HUES6 (cell line): ENCODE data around the gene NODAL.

Source experiments
- H3K27ac ChIP-seq: 2 replicates; pipeline ENCODE4 v1.7.0; 2013; ENCODE audit warnings: low read depth, mild to moderate bottlenecking, low read length, inconsistent platforms
- H3K27me3 ChIP-seq: 2 replicates; pipeline ENCODE4 v1.6.1; 2013; ENCODE audit warnings: low read length; ENCODE audit not compliant: control insufficient read depth, insufficient read depth
- H3K36me3 ChIP-seq: 2 replicates; pipeline ENCODE4 v1.6.1; 2013; ENCODE audit warnings: low read length; ENCODE audit not compliant: control insufficient read depth, insufficient read depth
- H3K4me1 ChIP-seq: 2 replicates; pipeline ENCODE4 v1.6.1; 2013; ENCODE audit warnings: low read length; ENCODE audit not compliant: control insufficient read depth, insufficient read depth
- H3K4me3 ChIP-seq: 2 replicates; pipeline ENCODE4 v1.5.1; 2013; ENCODE audit warnings: low read depth, low read length
- H3K9ac ChIP-seq: one replicate; pipeline ENCODE4 v1.6.1; 2013; ENCODE audit warnings: mild to moderate bottlenecking, low read length
- H3K9me3 ChIP-seq: 2 replicates; pipeline ENCODE4 v1.6.1; 2013; ENCODE audit warnings: low read depth, low read length; ENCODE audit not compliant: control insufficient read depth, insufficient read depth

NODAL gene

DNA sequence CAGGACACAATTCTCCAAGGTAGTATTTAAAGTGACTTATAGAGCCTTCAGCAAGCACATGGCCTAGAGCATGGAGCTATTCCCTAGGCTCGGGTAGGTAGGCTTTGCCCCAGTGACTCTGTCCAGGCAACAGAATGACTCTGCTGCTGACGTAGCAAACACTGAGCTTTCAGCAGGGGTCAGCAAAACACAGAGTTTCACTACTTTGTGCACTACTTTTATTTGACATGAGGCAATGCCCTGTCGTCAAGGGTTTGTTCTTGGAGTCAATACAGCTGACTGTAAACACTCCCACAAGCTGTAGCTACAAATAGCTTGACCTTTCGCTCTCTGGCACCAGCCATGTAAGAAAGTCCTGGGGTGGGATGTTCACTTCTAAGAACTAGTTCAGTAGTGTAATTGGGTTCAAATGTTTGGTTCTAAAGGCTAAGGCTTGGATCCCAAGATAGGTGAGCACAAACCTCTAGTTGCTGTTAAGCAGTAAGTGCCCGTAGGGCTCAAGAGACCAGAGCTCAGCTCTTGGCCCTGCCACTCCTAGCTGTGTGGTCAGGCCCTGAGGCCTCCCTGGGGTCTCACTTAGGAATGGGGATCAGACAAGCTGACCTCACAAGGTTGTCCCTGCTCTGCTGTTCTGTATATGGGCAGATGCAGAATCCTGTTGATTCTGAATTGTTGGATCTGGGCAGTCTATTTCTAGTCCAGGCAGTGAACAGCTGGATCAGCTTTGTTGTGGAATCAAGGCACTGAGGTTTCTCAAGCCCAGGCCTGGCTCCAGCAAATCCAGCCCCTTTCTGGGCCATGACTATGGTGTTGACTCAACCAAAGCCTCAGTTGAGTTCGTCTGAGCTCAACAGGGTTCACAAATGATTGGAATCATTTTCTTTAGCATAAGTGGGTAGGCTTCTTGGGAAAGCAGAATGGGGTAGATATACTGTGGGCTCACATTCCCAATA, 10.7 kb downstream of the NODAL start:
- H3K27ac ChIP-seq, result no peak overlapping the region
- H3K4me1 ChIP-seq, result no peaks in the 10 kb centered on the region
- no peaks in the 10 kb centered on the region for H3K27me3 ChIP-seq
- peaks cover 91% of the 10 kb centered on the region for H3K36me3 ChIP-seq
- no peak overlapping the region for H3K4me3 ChIP-seq
- H3K9me3 ChIP-seq, result no peaks in the 10 kb centered on the region
- no peak overlapping the region for H3K9ac ChIP-seq

DNA sequence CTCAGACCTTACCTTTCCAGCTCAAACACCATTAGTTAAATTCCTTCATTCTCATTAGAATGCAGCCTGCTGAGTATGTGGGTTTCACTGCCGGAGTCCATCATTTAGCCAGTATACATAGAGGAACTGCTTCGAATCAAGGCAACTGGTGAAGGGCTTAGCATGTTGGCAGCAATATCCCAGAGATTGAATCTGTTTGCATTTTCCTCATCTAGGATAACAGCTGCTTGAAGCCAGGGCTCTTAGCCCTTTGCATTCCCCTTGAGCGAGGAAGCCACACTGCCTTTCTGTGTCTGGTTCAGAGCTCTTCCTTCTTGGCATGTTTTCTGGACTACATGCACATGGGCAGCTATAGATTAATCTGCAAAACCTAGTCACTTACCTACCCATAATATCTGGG, 14.7 kb downstream of the NODAL start:
- H3K4me1 ChIP-seq, result no peaks in the 10 kb centered on the region
- no peaks in the 10 kb centered on the region for H3K27me3 ChIP-seq
- no peak overlapping the region for H3K4me3 ChIP-seq
- H3K27ac ChIP-seq, result no peak overlapping the region
- peaks cover 93% of the 10 kb centered on the region for H3K36me3 ChIP-seq
- no peak overlapping the region for H3K9ac ChIP-seq
- H3K9me3 ChIP-seq, result no peaks in the 10 kb centered on the region

DNA sequence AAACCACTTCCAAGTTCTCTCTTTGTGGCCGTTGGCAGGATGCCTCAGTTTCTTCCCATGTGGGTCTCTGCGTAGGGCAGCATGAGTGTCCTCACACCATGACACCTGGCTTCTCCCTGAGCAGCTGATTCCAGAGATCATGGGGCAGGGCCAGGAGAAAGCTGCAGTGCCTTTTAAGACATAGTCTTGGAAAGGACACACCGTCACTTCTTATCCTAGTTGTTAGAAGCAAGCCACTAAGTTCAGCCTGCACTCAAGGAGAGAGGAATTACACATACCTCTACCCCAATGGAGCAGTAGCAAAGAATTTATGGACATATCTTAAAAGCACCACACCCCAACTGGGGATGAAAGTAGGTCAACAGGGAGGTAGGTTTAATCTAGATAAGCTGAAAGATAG, 16.4 kb downstream of the NODAL start:
- no peak overlapping the region for H3K4me3 ChIP-seq
- no peaks in the 10 kb centered on the region for H3K4me1 ChIP-seq
- H3K9ac ChIP-seq, result no peak overlapping the region
- H3K27me3 ChIP-seq, result no peaks in the 10 kb centered on the region
- H3K9me3 ChIP-seq, result no peaks in the 10 kb centered on the region
- no peak overlapping the region for H3K27ac ChIP-seq
- peaks cover 91% of the 10 kb centered on the region for H3K36me3 ChIP-seq

DNA sequence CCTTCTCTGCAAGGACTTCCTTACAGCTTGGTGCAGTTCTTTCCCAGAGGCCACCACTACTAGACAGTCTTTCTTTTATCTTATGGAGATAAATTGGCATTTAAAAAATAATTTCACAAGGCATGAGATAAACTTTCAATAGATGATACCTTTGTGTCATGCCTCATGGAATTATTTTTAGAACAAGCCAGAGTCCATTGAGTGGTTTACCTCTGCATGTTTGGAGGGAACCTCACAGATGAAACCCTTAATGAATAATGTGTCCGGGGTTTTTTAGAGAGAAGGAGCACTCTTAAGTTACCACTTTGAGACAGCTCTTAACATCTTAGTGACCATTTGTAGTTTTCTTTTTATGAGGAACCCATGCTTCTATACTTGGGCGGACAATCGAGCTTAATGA, 17.2 kb downstream of the NODAL start:
- peaks cover 90% of the 10 kb centered on the region for H3K36me3 ChIP-seq

DNA sequence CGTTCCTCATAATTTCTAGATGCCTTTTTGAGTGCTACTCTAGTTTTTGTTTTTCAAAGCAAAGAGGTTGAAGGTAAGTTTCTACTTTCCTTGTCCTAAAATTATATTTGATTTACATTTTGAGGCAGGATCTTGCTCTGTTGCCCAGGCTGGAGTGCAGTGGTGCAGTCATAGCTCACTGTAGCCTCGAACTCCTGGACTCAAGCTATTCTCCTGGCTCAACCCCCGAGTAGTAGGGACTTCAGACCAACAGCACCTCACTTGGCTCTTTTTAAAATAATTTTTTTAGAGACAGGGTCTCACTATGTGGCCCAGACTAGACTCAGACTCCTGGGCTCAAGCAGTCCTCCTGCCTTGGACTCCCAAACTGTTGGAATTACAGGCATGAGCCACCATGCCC, 22.8 kb downstream of the NODAL start:
- Histone ChIP-seq H3K36me3 (peaks cover 44% of the 10 kb centered on the region), H3K27ac (no peak overlapping the region), H3K27me3 (no peaks in the 10 kb centered on the region), H3K9me3 (no peaks in the 10 kb centered on the region), H3K4me1 (peaks cover 9% of the 10 kb centered on the region; the same call in 1 of the 2 replicates), H3K9ac (no peak overlapping the region), H3K4me3 (no peak overlapping the region)

More for the DNA sequence above, 17.2 kb downstream of the NODAL start:
- Histone ChIP-seq H3K4me3 (no peak overlapping the region), H3K9me3 (no peaks in the 10 kb centered on the region), H3K27ac (no peak overlapping the region), H3K9ac (no peak overlapping the region), H3K4me1 (no peaks in the 10 kb centered on the region), H3K27me3 (no peaks in the 10 kb centered on the region)

DNA sequence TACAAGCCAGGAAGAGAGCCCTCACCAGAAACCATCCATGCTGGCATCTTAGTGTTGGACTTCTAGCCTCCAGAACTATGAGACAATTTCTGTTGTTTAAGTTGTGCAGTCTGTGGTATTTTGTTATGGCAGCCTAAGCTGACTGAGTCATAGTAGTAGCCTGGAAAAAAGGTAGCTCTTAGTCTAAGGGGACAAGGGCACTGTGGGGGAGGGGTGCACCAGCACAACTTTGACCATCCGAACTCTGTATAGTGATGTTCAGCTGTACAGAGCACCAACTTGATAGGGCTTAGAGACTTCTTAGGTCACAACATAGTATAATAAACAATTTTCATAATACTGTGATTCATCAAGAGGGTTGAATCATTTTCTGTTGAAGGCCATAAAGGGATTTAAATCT, 23.3 kb downstream of the NODAL start:
- Histone ChIP-seq H3K27me3 (no peaks in the 10 kb centered on the region), H3K36me3 (peaks cover 41% of the 10 kb centered on the region), H3K4me3 (no peak overlapping the region), H3K9ac (no peak overlapping the region), H3K4me1 (peaks cover 9% of the 10 kb centered on the region; the same call in 1 of the 2 replicates), H3K27ac (no peak overlapping the region), H3K9me3 (no peaks in the 10 kb centered on the region)

DNA sequence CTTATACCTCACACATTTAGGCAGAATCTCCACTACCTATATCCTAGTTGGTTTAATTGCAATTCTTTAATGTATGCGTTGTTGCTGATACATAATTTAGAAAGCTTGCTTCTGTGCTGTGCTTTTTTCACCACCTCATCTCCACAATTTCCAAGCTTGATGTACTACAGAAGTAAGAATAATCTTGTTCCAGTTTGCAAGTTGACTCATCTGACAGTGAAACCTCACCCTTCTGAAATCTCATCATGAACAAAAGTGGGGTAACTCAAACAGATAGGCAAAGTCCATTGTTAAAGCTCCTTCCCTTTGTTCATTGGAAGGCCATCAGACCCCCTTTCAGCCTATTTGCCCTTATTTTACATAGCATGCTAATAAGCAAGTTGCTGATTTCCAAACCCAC, 23.9 kb downstream of the NODAL start:
- H3K4me3 ChIP-seq, result no peak overlapping the region
- H3K27me3 ChIP-seq, result no peaks in the 10 kb centered on the region
- no peaks in the 10 kb centered on the region for H3K9me3 ChIP-seq
- no peak overlapping the region for H3K27ac ChIP-seq
- peaks cover 38% of the 10 kb centered on the region for H3K36me3 ChIP-seq
- H3K9ac ChIP-seq, result no peak overlapping the region
- peaks cover 9% of the 10 kb centered on the region; the same call in 1 of the 2 replicates for H3K4me1 ChIP-seq

DNA sequence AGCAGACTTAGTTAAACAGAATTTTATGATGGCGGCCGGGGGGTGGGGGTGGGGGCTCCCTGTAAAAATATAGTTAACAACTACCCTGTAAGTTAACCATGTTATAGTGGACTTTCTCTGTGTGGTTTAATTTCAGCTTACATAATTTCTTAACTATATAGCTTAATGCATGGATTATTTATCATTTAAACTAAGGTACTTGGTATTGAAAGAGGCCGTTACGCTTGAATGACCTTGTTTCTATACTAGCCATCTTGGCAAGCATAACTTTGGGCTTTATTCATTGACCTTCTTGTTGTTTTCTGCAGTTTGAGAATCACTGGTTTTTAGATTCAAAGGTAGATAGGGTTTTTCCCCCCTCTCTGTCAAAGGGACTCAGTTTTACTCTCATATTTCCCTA, 29.1 kb downstream of the NODAL start:
- Histone ChIP-seq H3K27ac (no peak overlapping the region), H3K36me3 (peaks cover 24% of the 10 kb centered on the region), H3K4me3 (no peak overlapping the region), H3K9ac (no peak overlapping the region), H3K9me3 (peaks cover 6% of the 10 kb centered on the region; the same call in 1 of the 2 replicates), H3K4me1 (peaks cover 6% of the 10 kb centered on the region; the same call in 1 of the 2 replicates), H3K27me3 (no peaks in the 10 kb centered on the region)

DNA sequence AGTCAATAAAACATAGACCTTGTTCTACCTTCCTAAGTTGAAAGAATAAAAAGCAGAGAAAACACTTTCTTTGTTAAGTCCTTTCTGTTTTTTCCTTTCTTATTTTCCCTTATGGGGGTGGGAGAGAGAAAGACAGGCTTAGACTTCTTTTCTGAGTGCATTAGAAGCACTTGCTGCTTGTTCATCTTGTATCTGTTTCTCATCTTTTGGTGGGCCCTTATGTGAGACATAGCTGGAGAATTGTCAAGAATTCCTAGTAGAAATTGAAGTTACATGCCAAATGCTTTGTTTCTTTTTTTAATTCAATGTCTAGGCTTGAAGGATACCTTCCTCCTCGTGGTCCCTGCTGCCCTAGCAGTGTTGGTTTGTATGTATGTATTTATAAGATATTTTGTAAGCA, 30.9 kb downstream of the NODAL start:
- Histone ChIP-seq H3K4me1 (peaks cover 12% of the 10 kb centered on the region; the same call in 1 of the 2 replicates), H3K4me3 (no peak overlapping the region)

DNA sequence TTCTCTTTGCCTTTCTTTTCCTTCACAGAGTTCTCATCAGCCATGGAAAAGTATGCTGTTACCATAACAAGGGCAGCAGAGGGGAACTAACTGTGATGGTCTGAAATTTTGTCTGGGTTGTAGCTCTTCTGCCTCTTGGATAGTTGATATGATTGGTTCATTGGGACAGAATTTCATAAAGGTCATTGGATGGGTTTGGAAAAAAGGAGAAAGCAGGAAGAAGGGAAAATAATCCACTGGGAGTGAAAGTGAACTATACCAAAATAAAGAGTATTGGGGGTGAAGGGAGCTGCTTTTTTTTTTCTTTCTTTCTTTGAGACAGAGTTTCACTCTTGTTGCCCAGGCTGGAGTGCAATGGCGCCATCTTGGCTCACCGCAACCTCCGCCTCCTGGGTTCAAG, 31.7 kb downstream of the NODAL start:
- peaks cover 33% of the 10 kb centered on the region for H3K36me3 ChIP-seq
- H3K27me3 ChIP-seq, result no peaks in the 10 kb centered on the region
- H3K27ac ChIP-seq, result no peak overlapping the region
- H3K4me1 ChIP-seq, result peaks cover 18% of the 10 kb centered on the region; the same call in 1 of the 2 replicates
- H3K9ac ChIP-seq, result no peak overlapping the region
- no peak overlapping the region for H3K4me3 ChIP-seq
- peaks cover 10% of the 10 kb centered on the region; the same call in 1 of the 2 replicates for H3K9me3 ChIP-seq

More for the DNA sequence above, 30.9 kb downstream of the NODAL start:
- Histone ChIP-seq H3K9me3 (peaks cover 10% of the 10 kb centered on the region; the same call in 1 of the 2 replicates), H3K36me3 (peaks cover 33% of the 10 kb centered on the region), H3K27me3 (no peaks in the 10 kb centered on the region), H3K27ac (no peak overlapping the region), H3K9ac (no peak overlapping the region)
